ENCODE results near the gene LRRN3. TPM values are rescaled to one million over a fixed set of nuclear protein-coding genes. Genes with fewer than 3 reads are reported as not detected.

Gene LRRN3
- total RNA-seq, 4 donors from 2014 or later = 0.39 to 1.3 (median 0.61) TPM

- Histone ChIP-seq H3K9me3 (no peaks in the 10 kb centered on the region), H3K4me3 (no peak overlapping the region), H3K36me3 (no peaks in the 10 kb centered on the region), H3K27me3 (no peaks in the 10 kb centered on the region), H3K27ac (replicated peaks in 1 of 4) (no peak overlapping the region), H3K4me1 (peaks cover 0 to 7% (median 3%) of the 10 kb centered on the region in 4 donors)
- 72% methylated on average over 3 of the region's 3 CpGs for WGBS
- intact Hi-C loops (cut with DNase I) = no loop called here
- TF ChIP-seq POLR2AphosphoS5 (IDR thresholded peaks at IDR 0.05) (no peak), CTCF (IDR thresholded peaks at IDR 0.05) (no peak), POLR2A (IDR thresholded peaks at IDR 0.05; ENCODE audit: low read depth) (no peak), EP300 (IDR thresholded peaks at IDR 0.05) (no peak)
- no peak for DNase-seq (ENCODE audit: extremely low spot score)
Observed at GRCh38 chr7:111074071-111074747, 16.7 kb upstream of the LRRN3 start.

GRCh38 chr7:111074748-111075146 lies 16.2 kb upstream of the LRRN3 start:
- H3K27me3 ChIP-seq = no peaks in the 10 kb centered on the region
- no peak for DNase-seq (ENCODE audit: extremely low spot score)
- H3K4me3 ChIP-seq = no peak overlapping the region
- TF ChIP-seq EP300 (IDR thresholded peaks at IDR 0.05) (no peak), POLR2A (IDR thresholded peaks at IDR 0.05; ENCODE audit: low read depth) (no peak), POLR2AphosphoS5 (IDR thresholded peaks at IDR 0.05) (no peak), CTCF (IDR thresholded peaks at IDR 0.05) (no peak)
- no peaks in the 10 kb centered on the region for H3K36me3 ChIP-seq
- H3K27ac ChIP-seq (replicated peaks in 1 of 4) = no peak overlapping the region
- intact Hi-C loops (cut with DNase I) = no loop called here
- no peaks in the 10 kb centered on the region for H3K9me3 ChIP-seq
- peaks cover 0 to 7% (median 3%) of the 10 kb centered on the region in 4 donors for H3K4me1 ChIP-seq
- 67% methylated on average over 6 of the region's 6 CpGs for WGBS

- DNase-seq (ENCODE audit: extremely low spot score) = no peak
- no peak overlapping the region for H3K4me3 ChIP-seq
- H3K27ac ChIP-seq (replicated peaks in 1 of 4) = no peak overlapping the region
- H3K4me1 ChIP-seq = peaks cover 0 to 7% (median 3%) of the 10 kb centered on the region in 4 donors
- no peaks in the 10 kb centered on the region for H3K9me3 ChIP-seq
- no peak for TF ChIP-seq EP300 (IDR thresholded peaks at IDR 0.05)
- no peak for TF ChIP-seq CTCF (IDR thresholded peaks at IDR 0.05)
- TF ChIP-seq POLR2AphosphoS5 (IDR thresholded peaks at IDR 0.05) = no peak
- no peak for TF ChIP-seq POLR2A (IDR thresholded peaks at IDR 0.05; ENCODE audit: low read depth)
- H3K27me3 ChIP-seq = no peaks in the 10 kb centered on the region
- intact Hi-C loops (cut with DNase I) = no loop called here
- H3K36me3 ChIP-seq = no peaks in the 10 kb centered on the region
- 88% methylated on average over 5 of the region's 5 CpGs for WGBS
Observed at GRCh38 chr7:111075498-111075897, 15.4 kb upstream of the LRRN3 start.

GRCh38 chr7:111076205-111076604 lies 14.7 kb upstream of the LRRN3 start:
- DNase-seq (ENCODE audit: extremely low spot score) = no peak
- intact Hi-C loops (cut with DNase I) = no loop called here
- H3K27ac ChIP-seq (replicated peaks in 1 of 4) = no peak overlapping the region
- H3K27me3 ChIP-seq = no peaks in the 10 kb centered on the region
- no peaks in the 10 kb centered on the region for H3K9me3 ChIP-seq
- H3K36me3 ChIP-seq = no peaks in the 10 kb centered on the region
- no peak overlapping the region for H3K4me3 ChIP-seq
- TF ChIP-seq POLR2A (IDR thresholded peaks at IDR 0.05; ENCODE audit: low read depth) = no peak
- peaks cover 0 to 7% (median 3%) of the 10 kb centered on the region in 4 donors for H3K4me1 ChIP-seq

GRCh38 chr7:111077001-111077400 lies 13.9 kb upstream of the LRRN3 start:
- intact Hi-C loops (cut with DNase I) = no loop called here
- Histone ChIP-seq H3K27ac (replicated peaks in 1 of 4) (no peak overlapping the region), H3K36me3 (no peaks in the 10 kb centered on the region), H3K9me3 (no peaks in the 10 kb centered on the region), H3K27me3 (no peaks in the 10 kb centered on the region), H3K4me1 (peaks cover 0 to 7% (median 3%) of the 10 kb centered on the region in 4 donors), H3K4me3 (no peak overlapping the region)
- 98% methylated on average over 2 of the region's 2 CpGs for WGBS
- TF ChIP-seq POLR2A (IDR thresholded peaks at IDR 0.05; ENCODE audit: low read depth) (no peak), POLR2AphosphoS5 (IDR thresholded peaks at IDR 0.05) (no peak), EP300 (IDR thresholded peaks at IDR 0.05) (no peak), CTCF (IDR thresholded peaks at IDR 0.05) (no peak)
- no peak for DNase-seq (ENCODE audit: extremely low spot score)

Data from esophagus muscularis mucosa (tissue), 4 donors.